Transverse colon (tissue), 4 donors: ENCODE data around the gene CERS5. TPM values are rescaled to one million over a fixed set of nuclear protein-coding genes. Genes with fewer than 3 reads are reported as not detected.

Experiments
- total RNA-seq, 4 donors: library from RNA; depleted of rRNA; stranded (reverse); fragments of >200 nt; gene quantifications; one replicate each; pipeline ENCODE4 v1.1.0, GENCODE V29; 2016

Gene CERS5
- total RNA-seq, 4 donors from 2014 or later: 17.5 to 32.5 (median 21.0) TPM

Other genes starting within 250 kb of the CERS5 start
- not detected for gene AQP2, start 216.6 kb downstream of the CERS5 start, total RNA-seq
- gene AQP5, start 205.5 kb downstream of the CERS5 start, total RNA-seq: not detected
- gene AQP6, start 194.4 kb downstream of the CERS5 start, total RNA-seq: under 1 TPM in 1 of 4 donors, not detected in 3; 0.41 TPM
- 10 to 100 TPM in 2 of 4 donors, 1 to 10 TPM in 2; 5.0 to 13.4 (median 9.3) TPM for gene RACGAP1, start 141.9 kb downstream of the CERS5 start, total RNA-seq
- gene ASIC1, start 109.8 kb downstream of the CERS5 start, total RNA-seq: 1 to 10 TPM in 1 of 4 donors, under 1 TPM in 3; 0.75 to 3.0 (median 0.81) TPM
- 10 to 100 TPM; 23.7 to 52.4 (median 40.4) TPM for gene SMARCD1, start 82.0 kb downstream of the CERS5 start, total RNA-seq
- gene GPD1, start 63.4 kb downstream of the CERS5 start, total RNA-seq: 10 to 100 TPM in 2 of 4 donors, 1 to 10 TPM in 1, not detected in 1; 9.2 to 22.1 (median 11.3) TPM
- gene COX14, start 55.1 kb downstream of the CERS5 start, total RNA-seq: 100 to 1,000 TPM in 1 of 4 donors, 10 to 100 TPM in 3; 22.1 to 107 (median 62.0) TPM
- 100 to 1,000 TPM; 151 to 259 (median 243) TPM for gene LIMA1, start 116.2 kb upstream of the CERS5 start, total RNA-seq
- not detected for gene FAM186A, start 229.2 kb upstream of the CERS5 start, total RNA-seq
- 10 to 100 TPM; 13.5 to 58.1 (median 39.6) TPM for gene LARP4, start 233.5 kb upstream of the CERS5 start, total RNA-seq